HL-60 (cell line): Measurements from ENCODE around the gene TTC27.

Experiments used
- CTCF ChIP-seq: IDR thresholded peaks from one replicate; pipeline ENCODE4 v1.5.1; 2011; ENCODE audit warnings: low read length, control low read depth, inconsistent platforms; ENCODE audit not compliant: insufficient read depth
- GABPA ChIP-seq: IDR thresholded peaks from 2 replicates; pipeline ENCODE4 v1.6.1; 2012; ENCODE audit warnings: low read depth
- POLR2AphosphoS5 ChIP-seq: IDR thresholded peaks from 2 replicates; pipeline ENCODE4 v1.6.1; 2012; ENCODE audit warnings: low read depth

GRCh38 chr2:32666704-32667103 is 38.9 kb downstream of the TTC27 start:
- TF ChIP-seq CTCF (no peak), GABPA (no peak), POLR2AphosphoS5 (no peak)
